Fibroblast of peridontal ligament (primary cell): ENCODE measurements around the gene MGAT5B.

Experiments
- DNase-seq: peaks from one replicate; pipeline ENCODE4 v3.0.0-alpha.2; 2010; ENCODE audit errors: extremely low read depth

The MGAT5B gene

DNA sequence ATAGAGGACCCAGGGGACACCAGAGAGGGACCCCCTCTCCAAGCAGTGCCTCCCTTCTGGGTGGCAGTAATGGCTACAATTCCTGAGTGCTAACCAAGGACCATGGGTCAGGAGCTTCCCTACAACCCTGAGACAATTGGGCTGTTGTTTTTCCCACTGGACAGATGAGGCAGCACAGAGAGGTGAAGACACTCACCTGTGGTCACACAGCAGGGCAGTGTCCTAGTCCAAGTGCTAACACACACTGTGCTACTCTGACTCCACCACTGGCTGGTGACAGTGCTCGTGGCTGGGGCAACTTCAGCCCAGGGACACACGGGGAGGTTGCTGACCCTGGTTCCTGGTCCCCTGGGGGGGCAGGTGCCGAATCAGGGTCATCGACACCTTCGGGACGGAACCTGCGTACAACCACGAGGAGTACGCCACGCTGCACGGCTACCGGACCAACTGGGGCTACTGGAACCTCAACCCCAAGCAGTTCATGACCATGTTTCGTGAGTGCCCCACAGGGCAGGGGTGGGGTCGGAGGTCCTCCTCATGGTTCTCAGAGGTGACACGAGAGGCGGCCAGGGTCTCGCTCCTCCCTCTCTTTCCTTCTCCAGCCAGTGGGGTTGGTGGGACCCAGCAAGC, 58.1 kb downstream of the MGAT5B start:
- no peak for DNase-seq

DNA sequence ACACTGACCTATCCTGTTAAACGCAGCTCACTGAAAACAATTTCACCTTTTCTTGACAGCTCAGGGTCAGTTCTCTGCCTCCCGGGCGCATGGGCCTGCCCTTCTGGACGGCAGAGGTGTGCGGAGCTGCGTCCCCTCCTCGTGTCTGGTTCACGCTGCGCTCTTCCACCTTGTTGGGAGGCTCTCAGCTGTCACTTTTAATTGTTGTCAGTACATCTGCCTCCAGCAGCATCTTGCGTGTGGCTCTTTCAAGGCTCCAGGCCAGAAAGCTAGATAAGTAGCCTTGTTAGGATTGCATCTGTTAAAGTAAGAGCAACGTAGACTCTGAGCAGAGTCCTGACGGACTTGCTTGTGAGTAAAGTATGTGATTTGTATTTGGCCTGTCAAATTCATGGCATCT, 59.4 kb downstream of the MGAT5B start:
- no peak for DNase-seq

DNA sequence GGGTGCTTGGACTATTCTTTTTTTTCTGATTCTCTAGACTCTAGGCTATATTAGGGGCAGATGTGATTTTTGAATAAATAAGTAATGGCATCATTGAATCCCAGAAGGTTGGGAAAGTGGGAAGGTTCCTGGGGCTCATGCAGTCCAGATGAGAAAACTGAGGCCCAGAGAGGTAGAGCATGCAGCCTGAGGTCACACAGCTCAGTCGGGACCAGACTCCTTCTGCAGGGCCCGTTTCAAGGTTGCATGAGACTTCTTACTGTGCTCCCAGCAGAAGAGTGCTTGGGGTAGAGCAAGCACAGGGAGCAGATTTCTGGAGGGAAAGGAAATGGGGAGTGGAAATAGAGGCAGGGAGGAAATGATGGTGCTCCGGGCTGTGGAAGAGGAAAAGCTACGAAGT, 59.8 kb downstream of the MGAT5B start:
- DNase-seq, result no peak

DNA sequence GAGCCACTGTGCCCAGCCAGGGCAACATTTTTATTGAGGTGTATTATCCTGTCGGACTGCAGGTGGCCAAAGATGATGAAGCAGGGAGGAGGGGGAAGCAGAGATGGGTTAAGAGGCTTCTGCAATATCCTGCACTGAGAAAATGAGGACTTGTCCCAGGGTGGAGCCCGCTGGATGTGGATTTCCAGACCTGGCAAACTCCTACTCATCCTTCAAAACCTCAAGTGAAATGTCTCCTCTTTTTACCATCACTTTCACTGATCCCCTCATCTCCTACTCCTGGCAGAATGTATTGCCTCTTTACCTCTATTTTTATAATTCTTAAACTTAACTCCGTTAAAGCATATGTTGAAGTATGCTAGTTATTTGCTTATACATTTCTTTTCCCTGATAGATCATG, 60.9 kb downstream of the MGAT5B start:
- DNase-seq, result no peak

DNA sequence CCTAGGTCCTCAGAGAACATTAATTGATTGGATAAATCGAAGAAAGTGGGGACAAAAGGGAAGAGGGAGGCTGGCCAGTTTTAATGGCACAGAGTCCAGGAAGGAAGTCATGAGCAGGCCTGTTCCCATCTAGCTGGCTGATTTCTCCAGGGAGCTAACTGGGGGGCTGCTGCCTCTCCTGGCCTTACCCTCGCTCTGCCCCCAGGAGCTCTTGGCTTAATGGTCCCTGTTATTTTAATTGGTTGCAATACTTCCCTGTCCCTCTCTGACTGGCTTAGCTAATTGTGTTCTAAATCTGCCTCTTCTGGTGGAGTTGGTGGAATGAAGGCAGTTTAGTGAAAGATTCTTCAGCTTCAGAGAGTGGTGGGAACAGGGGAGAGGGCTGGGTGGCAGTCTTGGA, 61.4 kb downstream of the MGAT5B start:
- DNase-seq, result no peak

DNA sequence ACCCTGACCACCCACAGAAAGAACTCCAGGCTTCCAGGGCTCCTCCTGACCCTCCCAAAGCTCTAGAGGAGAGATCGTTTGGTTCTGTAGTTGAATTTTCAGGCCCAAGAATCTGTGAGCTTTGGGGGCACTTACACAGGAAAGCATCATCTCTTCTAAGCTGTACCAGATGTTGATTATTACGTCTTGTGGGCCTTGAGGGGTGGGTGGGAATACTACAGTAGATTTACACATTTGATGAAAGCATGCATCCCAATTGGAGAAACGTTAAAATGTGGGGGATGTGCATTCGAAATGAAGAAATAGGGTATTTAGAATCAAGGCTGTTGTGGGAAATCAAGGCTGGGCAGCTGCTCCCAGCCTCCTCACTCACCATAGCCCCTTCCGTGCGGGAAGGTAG, 61.9 kb downstream of the MGAT5B start:
- no peak for DNase-seq

DNA sequence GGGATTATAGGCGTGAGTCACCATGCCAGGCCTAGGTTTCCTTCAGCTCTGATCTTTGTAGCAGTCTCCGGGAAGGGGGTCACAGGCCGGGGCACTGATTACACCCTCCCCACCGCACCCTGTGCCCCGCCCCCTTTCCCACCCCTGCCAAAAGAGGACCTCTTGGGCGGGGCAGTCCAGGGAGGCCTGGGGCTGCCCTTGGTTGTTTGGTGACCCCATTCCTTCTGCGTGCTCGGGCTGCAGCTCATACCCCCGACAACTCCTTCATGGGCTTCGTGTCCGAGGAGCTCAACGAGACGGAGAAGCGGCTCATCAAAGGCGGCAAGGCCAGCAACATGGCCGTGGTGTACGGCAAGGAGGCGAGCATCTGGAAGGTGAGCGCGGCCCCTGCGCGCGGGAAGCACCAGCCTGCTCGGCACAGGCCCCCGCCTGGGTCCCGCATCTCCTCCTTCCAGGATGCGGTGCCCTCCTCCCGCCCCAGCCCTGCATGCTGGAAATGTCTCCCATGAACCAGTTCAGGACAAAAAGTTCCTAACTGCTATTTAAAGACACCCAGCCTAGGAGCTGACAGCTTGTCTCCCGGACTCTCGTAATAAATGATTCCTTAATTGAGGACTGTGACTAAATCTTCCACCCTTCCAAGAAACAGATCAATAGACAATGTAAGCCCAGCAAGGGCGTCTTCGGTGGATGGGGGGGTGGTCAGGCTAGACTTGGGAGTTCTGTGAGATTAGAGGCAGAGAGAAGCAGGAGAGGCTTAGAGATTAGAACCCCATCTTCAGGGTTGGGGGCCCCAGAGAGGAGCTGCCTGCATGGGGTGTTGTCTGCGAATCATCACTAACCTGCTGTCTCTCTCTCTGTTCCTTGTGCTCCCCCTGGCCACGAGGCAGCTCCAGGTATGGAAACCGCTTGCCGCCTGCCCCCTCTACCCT, 64.5 kb downstream of the MGAT5B start:
- no peak for DNase-seq

DNA sequence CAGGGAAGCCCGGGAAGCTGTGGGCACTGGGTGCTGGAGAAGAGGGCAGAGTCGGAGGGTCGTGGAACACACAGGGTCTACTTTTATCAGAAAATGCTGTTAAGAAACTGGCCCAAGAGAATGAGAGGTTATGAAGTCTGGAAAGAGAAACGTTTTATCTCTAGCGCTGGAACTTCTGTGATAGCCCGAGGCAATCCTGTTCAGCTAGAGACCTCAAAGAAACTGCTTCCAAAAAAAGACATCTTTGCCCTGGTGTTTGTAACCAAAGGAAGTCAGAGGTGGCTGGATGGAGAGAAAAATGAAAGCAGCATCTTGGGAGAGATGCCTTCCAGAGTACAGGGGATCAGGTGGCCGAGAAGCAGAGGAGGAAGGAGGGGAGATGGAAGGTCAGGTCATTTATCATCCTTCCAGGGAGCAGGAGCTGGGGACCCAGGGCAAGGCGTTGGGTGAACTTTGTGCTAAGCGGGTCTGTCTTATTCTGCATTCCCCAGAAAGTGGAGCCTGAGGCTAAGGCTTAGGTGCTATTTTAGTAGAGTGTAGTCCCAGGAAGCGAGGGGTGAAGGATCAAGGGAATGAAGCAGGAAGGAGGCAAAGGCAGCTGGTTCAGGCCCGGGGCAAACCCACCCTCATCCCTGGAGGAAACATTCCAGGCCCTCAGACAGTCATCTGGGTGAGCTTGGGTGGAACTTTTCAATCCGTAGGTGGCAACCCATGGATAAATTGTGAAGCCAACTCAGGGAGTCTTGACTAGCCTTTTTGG, 66.5 kb downstream of the MGAT5B start:
- DNase-seq, result no peak

DNA sequence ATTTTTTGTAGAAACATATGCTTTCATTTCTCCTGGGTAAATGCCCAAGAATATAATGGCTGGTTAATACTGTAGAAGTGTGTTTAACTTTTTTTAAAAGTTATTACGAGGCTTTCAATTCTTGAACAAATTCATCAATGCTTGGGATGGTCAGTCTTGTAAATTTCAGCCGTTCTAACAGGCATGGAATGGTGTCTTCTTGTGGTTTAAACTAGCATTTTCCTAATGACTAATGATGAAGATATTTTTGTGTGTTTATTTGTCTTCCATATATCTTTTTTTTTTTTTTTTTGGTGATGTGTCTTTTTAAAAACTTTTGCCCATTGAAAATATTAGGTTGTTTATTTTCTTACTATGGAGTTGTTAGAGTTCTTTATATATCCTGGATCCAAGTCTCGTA, 67.1 kb downstream of the MGAT5B start:
- DNase-seq, result peak; percentile 36

DNA sequence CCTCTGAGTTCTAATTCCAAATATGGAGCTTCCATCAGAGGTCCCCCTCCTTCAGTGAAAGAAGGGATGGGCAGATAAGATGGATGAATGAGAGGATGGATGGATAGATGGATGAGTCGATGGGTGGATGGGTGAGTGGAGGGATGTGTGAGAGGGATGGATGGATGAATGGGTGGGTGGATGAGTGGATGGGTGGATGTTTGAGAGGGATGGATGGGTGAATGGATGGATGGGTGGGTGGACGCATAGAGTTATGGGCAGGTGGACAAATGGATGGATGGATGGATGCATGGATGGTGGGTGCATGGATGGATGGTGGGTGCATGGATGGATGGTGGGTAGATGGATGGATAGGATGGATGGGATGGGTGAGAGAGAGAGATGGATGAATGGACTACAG, 69.0 kb downstream of the MGAT5B start:
- DNase-seq, result no peak

DNA sequence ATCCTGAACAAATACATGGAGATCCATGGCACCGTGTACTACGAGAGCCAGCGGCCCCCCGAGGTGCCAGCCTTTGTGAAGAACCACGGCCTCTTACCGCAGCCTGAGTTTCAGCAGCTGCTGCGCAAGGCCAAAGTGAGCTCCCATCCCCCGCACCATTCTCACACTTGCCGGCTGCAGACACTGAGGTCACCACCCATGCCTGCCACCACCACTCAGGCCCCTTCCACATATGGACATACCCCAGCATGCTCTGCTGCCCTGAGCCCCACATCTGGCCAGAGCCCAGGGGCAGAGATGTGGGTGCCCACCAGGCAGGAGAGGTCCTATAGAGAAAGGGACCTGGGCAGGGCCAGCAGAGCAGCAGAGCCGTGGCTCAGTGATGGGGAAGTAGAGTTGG, 69.8 kb downstream of the MGAT5B start:
- no peak for DNase-seq

DNA sequence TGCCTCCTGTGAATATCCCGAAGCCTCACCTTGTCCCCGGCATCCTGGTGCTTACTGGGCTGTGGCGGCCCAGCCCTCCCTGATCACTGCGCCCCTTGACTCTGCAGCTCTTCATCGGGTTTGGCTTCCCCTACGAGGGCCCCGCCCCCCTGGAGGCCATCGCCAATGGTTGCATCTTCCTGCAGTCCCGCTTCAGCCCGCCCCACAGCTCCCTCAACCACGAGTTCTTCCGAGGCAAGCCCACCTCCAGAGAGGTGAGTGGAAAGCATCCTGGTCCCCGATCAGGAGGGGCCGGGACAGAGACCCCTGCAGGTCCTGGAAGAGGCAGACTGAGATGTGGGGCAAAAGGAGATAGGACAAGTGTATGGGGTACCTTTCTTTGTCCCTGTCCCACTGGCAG, 72.1 kb downstream of the MGAT5B start:
- no peak for DNase-seq

DNA sequence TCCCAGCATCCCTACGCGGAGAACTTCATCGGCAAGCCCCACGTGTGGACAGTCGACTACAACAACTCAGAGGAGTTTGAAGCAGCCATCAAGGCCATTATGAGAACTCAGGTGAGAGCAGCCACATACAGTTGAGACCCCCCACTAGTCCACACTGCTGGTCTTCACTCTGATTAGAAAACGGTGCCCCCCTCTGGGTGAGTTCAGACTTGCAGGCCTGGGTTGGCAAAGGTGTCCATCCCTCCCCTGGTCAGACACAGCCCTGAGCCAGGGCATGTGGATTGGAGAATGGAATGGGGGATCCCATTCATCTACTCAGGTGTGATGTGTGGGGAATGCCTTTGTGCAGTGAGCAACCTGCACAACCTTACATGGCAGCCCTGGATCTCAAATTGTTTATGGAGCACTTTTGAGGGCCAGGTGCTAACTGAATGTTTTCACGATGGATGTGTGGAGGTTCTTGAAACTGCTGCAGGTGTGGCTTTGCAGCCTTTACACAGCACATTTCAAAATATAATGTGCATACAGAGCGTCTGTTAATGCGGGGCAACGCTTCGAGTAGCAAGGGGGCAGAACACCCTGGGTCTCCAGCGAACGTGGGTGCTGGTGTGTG, 72.6 kb downstream of the MGAT5B start:
- DNase-seq, result no peak

DNA sequence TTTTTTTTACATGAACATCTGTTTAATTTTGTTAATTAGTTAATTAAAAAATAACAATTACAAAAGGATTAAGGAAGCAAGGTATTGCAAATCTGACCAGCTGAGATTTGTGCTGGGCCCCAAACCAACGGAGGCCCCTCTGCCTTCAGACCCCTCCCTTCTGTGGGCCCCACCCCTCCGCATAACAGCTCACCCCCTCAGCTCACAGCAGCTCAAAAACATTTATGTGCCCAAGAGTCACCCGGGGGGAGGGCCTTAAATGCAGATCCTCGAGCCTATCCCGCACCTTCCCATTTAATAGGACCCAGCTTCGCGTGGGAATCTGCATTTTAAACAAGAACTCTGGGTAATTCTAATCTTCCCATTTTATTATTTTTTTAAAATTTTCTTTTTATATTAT, 75.0 kb downstream of the MGAT5B start:
- DNase-seq, result no peak

DNA sequence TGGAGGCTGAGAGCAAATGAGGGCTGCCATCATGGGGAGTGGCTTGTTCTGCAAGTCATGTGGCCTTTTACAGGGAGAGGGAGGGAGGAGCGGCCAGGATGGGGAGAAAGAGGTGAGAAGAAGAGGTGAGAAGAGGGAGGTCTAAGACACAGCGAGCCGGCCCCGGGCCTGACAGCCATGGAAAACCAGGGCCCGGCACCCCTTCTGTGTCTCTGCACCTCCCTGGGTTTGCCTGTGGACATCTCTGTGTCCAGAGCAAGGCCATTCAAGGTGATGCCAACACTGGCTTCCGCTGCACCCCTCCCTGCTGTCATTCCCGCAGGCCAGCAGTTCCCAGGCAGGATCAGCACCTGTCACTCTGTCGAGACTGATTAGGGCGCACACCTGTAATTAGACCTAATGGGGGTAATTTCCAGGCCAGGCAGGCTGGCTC, 75.6 kb downstream of the MGAT5B start:
- no peak for DNase-seq

DNA sequence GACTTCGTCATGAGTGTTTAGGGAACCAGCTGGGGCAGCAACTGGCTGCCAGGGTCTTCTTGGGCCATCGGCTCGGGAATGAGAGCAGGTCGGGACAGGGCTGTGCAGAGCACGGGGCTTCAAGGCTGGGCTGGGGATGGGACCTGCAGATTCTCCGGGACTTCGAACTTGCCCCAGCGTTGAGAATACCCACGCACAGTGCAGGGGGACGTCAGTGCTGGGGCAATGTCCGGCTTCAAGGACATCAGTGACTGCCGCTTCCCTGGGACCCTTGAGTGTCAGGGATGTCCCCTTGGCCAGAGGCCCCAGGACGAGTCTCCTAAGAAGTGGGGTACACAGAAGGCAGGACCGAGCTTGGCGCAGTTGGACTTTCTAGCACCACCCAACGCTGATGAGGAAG, 76.3 kb downstream of the MGAT5B start:
- no peak for DNase-seq

DNA sequence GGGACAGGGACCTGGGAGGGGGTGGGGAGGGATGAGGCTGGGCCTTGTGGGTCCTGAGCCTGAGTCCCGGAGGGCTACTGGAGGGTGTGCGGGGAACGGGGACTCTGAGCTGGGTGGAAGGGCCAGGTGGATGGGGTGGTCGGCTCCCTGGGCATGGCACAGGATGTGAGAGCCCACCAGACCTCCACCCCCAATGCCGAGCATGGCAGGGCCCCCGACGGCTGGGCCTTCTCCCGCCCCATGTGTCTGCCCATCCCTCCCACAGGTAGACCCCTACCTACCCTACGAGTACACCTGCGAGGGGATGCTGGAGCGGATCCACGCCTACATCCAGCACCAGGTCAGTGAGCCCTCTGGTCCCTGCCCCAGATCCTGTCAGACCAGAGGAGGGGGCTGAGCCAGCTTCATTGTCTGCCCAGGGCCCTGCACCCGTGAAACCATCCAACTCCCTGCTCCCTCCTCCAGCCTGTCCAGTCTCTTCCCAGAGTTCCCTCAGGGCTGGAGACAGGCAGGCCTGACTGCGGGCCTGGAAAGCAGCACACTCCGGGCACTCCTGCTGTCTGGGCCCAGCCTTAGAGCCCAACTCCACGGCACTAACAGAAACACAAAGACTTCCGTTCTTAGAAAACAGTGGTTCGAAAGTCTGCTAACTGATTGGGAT, 78.0 kb downstream of the MGAT5B start:
- DNase-seq, result no peak

DNA sequence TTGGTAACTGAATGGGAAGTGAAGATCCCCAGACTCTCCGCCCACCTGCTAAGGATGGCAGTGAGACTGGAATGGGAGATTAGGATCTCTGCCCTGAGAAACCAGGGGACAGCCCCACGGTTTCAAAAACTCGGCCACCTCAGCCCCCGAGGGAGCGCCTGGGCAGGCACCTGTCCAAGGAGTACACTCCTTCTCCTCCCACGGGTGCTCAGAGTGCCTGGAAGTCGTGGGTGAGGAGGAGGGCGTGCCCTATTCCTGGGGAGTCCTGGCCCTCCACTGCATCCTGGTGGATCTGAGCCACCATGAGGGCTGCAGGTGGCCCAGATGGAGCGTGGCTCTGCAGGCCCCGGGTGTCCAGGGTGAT, 78.5 kb downstream of the MGAT5B start:
- DNase-seq, result no peak

DNA sequence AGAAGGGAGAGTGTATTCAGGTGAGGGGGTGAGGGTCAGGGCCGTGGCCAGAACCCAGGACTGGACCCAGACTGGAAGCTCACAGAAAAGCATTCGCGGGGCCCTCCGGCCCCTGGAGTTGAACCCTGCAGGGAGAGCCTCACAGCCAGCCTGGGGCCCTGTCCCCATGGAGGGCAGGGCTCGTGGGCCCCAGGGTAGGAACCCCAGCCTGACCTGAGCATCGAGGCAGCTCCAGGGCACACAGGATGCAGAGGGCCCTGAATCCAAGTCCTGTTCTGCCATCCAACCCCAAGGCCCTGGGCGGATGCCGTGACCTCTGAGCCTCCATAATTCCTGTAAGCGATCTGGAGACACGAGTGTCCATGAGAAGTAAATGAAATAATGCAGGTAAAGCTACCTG, 79.1 kb downstream of the MGAT5B start:
- no peak for DNase-seq

DNA sequence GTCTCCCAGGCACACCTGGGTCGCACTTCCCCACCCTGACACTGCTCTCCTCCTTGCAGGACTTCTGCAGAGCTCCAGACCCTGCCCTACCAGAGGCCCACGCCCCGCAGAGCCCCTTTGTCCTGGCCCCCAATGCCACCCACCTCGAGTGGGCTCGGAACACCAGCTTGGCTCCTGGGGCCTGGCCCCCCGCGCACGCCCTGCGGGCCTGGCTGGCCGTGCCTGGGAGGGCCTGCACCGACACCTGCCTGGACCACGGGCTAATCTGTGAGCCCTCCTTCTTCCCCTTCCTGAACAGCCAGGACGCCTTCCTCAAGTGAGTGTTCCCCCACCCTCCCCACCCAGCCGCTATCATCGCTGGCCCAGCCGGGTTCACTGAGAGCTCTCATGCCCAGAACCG, 79.6 kb downstream of the MGAT5B start:
- DNase-seq, result no peak

DNA sequence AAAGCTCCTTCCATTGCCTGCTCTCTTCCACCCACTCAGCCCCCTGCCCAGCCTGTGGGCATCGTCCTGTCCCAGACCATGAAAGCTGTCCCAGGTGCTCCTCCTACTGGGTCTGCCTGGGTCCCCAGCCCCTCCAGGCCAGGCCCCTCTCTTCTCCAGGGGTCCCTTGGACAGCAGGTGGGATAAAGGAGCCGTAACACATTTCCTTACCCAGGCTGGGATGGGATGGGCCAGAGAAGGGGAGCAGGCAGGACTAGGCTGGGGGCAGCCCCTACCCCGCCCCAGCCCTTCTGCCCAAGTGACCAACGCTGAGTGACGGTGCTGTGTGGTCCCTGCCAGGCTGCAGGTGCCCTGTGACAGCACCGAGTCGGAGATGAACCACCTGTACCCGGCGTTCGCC, 80.1 kb downstream of the MGAT5B start:
- no peak for DNase-seq
